Caco-2 (cell line): ENCODE data around the gene FITM1. TPM values are rescaled to one million over a fixed set of nuclear protein-coding genes. Genes with fewer than 3 reads are reported as not detected.
A peak's percentile ranks its signal among the peaks of the same experiment; 100 is the strongest.

Experiments used
- BruUV-seq: library from RNA; stranded (reverse); fragments of 400-500 nt; replicated peaks from 2 replicates; lab custom pipeline; 2021; lab: Mats Ljungman, UMichigan
- CTCF ChIA-PET: fragments of 300-600 bp; sonication (Branson Sonifier 250); formaldehyde crosslinking; loops from one replicate; lab custom pipeline; 2022; ENCODE audit warnings: antibody characterized with exemption; lab: Charles Lee
- POLR2A ChIA-PET: fragments of 300-600 bp; sonication (Branson Sonifier 250); formaldehyde crosslinking; loops from one replicate; lab custom pipeline; 2022; ENCODE audit warnings: antibody characterized with exemption; lab: Charles Lee
- DNase-seq, 2 experiments: peaks; one replicate each; pipeline versions ENCODE4 v3.0.0 to v3.0.0-alpha.2; 2020 to 2022
- H3K27me3 ChIP-seq: replicated peaks from 2 replicates; pipeline ENCODE4 v1.6.0; 2011; ENCODE audit warnings: low read length; ENCODE audit not compliant: control insufficient read depth, insufficient read depth
- H3K36me3 ChIP-seq: 2 replicates; pipeline ENCODE4 v1.5.1; 2011; ENCODE audit warnings: low read length; ENCODE audit not compliant: control insufficient read depth, insufficient read depth
- H3K4me1 ChIP-seq: fragments of 250-450 bp; sonication (Bioruptor Pico); 2 replicates; pipeline ENCODE4 v1.5.1; 2020; ENCODE audit warnings: mild to moderate bottlenecking
- H3K4me3 ChIP-seq: 2 replicates; pipeline ENCODE4 v1.5.1; 2011; ENCODE audit warnings: low read depth, mild to moderate bottlenecking, control low read depth, low read length
- H3K9me3 ChIP-seq: fragments of 250-450 bp; sonication (Bioruptor Pico); 2 replicates; pipeline ENCODE4 v1.5.1; 2020; ENCODE audit warnings: mild to moderate bottlenecking, moderate library complexity
- H3K27ac Mint-ChIP-seq: one replicate; pipeline ENCODE4 v1.8.0; 2022; ENCODE audit warnings: mixed read lengths; ENCODE audit not compliant: unreplicated experiment
- H3K27me3 Mint-ChIP-seq: one replicate; pipeline ENCODE4 v1.8.0; 2022; ENCODE audit warnings: mixed read lengths; ENCODE audit not compliant: insufficient read depth, unreplicated experiment
- H3K36me3 Mint-ChIP-seq: one replicate; pipeline ENCODE4 v1.8.0; 2022; ENCODE audit warnings: mild to moderate bottlenecking, mixed read lengths; ENCODE audit not compliant: insufficient read depth, unreplicated experiment
- H3K4me1 Mint-ChIP-seq: one replicate; pipeline ENCODE4 v1.8.0; 2022; ENCODE audit warnings: low read depth, mixed read lengths; ENCODE audit not compliant: unreplicated experiment
- H3K4me3 Mint-ChIP-seq: one replicate; pipeline ENCODE4 v1.8.0; 2022; ENCODE audit warnings: mild to moderate bottlenecking, moderate library complexity, mixed read lengths; ENCODE audit not compliant: unreplicated experiment
- H3K9me3 Mint-ChIP-seq: one replicate; pipeline ENCODE4 v1.8.0; 2022; ENCODE audit warnings: mixed read lengths; ENCODE audit not compliant: unreplicated experiment
- intact Hi-C: fragments of 100-400 bp; cut with micrococcal nuclease; formaldehyde crosslinking; loops from one replicate; pipeline ENCODE4 v1.10.0; 2022; ENCODE audit not compliant: unreplicated experiment
- total RNA-seq: library from RNA; stranded (reverse); gene quantifications from 2 replicates; pipeline ENCODE4 v1.2.3, GENCODE V29; 2022
- TF ChIP-seq, protein P1 (sequence below), 2 experiments: fragments of 200-600 bp in 1 of 2; IDR thresholded peaks; 1 replicate in 1 of 2; 2 replicates in 1 of 2; pipeline versions ENCODE4 v1.5.1 to v1.8.0; 2011 to 2022; ENCODE audit warnings: antibody characterized with exemption in 1 of 2, control low read depth in 1 of 2, inconsistent platforms in 1 of 2, low read depth in 1 of 2, low read length in 1 of 2, mild to moderate bottlenecking in 1 of 2, moderate library complexity in 1 of 2; ENCODE audit not compliant: insufficient read depth in 1 of 2, severe bottlenecking in 1 of 2, unreplicated experiment in 1 of 2

FITM1 gene
- total RNA-seq, 1 experiment from 2014 or later, result 0.39 TPM

DNA sequence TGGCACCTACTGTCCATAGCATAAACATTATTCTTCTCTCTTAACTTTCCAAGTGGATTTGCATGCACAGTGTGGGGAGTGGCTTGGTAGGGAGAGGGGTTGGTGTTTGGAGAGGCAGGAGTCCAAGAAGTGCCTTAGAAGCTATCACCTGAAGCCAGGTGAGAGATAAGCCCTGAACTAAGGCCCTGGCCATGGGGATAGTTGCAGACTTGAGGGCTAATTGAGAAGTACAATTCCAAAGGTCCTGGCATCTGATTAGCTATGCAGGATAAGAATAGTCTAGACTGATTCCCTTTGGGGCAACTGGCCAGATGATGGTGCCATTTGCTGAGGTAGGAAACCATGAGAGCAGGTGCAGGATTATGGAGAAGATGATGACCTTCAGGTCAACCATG lies 38.4 kb upstream of the FITM1 start:
- no peaks in the 10 kb centered on the region for H3K27me3 ChIP-seq
- Mint-ChIP-seq H3K27me3 (no peaks in the 10 kb centered on the region), H3K36me3 (peaks cover 38% of the 10 kb centered on the region), H3K4me3 (no peak overlapping the region), H3K9me3 (no peaks in the 10 kb centered on the region), H3K4me1 (peaks cover 24% of the 10 kb centered on the region), H3K27ac (peak overlapping the region; percentile 99)
- TF ChIP-seq, protein P1, sequence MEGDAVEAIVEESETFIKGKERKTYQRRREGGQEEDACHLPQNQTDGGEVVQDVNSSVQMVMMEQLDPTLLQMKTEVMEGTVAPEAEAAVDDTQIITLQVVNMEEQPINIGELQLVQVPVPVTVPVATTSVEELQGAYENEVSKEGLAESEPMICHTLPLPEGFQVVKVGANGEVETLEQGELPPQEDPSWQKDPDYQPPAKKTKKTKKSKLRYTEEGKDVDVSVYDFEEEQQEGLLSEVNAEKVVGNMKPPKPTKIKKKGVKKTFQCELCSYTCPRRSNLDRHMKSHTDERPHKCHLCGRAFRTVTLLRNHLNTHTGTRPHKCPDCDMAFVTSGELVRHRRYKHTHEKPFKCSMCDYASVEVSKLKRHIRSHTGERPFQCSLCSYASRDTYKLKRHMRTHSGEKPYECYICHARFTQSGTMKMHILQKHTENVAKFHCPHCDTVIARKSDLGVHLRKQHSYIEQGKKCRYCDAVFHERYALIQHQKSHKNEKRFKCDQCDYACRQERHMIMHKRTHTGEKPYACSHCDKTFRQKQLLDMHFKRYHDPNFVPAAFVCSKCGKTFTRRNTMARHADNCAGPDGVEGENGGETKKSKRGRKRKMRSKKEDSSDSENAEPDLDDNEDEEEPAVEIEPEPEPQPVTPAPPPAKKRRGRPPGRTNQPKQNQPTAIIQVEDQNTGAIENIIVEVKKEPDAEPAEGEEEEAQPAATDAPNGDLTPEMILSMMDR (IDR thresholded peaks at IDR 0.05; ENCODE audit: insufficient read depth in 1 of 2, low read depth in 1 of 2, low read length in 1 of 2, severe bottlenecking in 1 of 2, unreplicated experiment in 1 of 2), result no peak
- BruUV-seq, result no TSS peak
- H3K9me3 ChIP-seq, result no peaks in the 10 kb centered on the region
- peaks cover 3% of the 10 kb centered on the region for H3K36me3 ChIP-seq
- CTCF ChIA-PET, result interaction anchor here (0.7 to 6.4 kb wide), 6 partner anchors 11 to 214 kb away, joined by 3 to 129 read pairs (median 14); partner anchors contain the start of genes DCAF11, NRL and TINF2
- DNase-seq, result no peak
- H3K4me1 ChIP-seq, result peaks cover 21% of the 10 kb centered on the region
- POLR2A ChIA-PET, result interaction anchor here (0.9 kb wide), 1 partner anchor 23 kb away, joined by 3 read pairs; the partner anchor contains the start of genes DCAF11 and NRL
- intact Hi-C loops, result no loop called here
- no peak overlapping the region for H3K4me3 ChIP-seq

DNA sequence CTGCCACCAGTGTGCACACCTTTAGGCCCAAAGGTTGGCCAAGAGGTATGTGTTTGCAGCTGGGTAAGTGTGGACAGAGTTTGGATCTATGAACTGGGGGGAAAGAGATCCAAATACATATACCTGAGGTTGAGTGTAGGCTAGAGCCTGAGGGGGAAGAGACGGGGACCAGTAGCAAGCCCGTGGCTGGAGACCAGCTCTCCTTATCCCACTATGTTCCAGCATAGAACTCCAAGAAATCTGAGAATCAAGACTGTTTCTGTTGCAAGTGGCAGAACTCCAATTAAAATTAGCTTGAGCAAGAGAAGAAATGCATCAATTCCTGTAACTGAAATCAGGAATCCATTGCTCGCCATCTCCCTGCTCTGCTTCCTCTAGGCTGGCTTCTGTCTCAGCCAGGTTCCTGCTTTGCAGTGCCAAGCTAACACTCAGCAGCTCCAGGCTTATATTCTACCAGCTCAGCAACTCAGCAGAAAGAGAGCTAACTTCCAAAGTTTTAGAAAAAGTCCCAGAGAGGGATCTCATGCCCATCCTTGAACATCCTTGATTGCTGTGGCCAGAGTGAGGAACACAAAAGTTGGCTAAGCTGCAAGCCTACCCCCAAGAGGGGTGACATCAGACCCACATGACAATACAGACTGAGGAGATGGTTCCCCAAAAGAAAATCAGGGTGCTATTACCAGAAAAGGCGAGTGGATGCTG lies 37.8 kb upstream of the FITM1 start:
- Histone ChIP-seq H3K9me3 (no peaks in the 10 kb centered on the region), H3K27me3 (no peaks in the 10 kb centered on the region), H3K36me3 (peaks cover 3% of the 10 kb centered on the region), H3K4me3 (no peak overlapping the region), H3K4me1 (peaks cover 21% of the 10 kb centered on the region)
- no peaks in the 10 kb centered on the region for H3K27me3 Mint-ChIP-seq
- ChIA-PET CTCF (interaction anchor here (0.7 to 6.4 kb wide), 8 partner anchors 11 to 213 kb away, joined by 3 to 129 read pairs (median 10); partner anchors contain the start of genes DCAF11, NRL and TINF2), POLR2A (interaction anchor here (0.9 to 3.2 kb wide), 2 partner anchors 12 to 22 kb away, joined by 3 to 27 read pairs; partner anchors contain the start of genes DCAF11 and NRL)
- H3K36me3 Mint-ChIP-seq, result peaks cover 39% of the 10 kb centered on the region
- no TSS peak for BruUV-seq
- H3K27ac Mint-ChIP-seq, result peak overlapping the region; percentile 99
- TF ChIP-seq, protein P1 (IDR thresholded peaks at IDR 0.05; ENCODE audit: insufficient read depth in 1 of 2, low read depth in 1 of 2, low read length in 1 of 2, severe bottlenecking in 1 of 2, unreplicated experiment in 1 of 2), result no peak
- H3K9me3 Mint-ChIP-seq, result no peaks in the 10 kb centered on the region
- peak overlapping the region; percentile 97 for H3K4me3 Mint-ChIP-seq
- no peak for DNase-seq
- H3K4me1 Mint-ChIP-seq, result peaks cover 24% of the 10 kb centered on the region
- intact Hi-C loops, result no loop called here

DNA sequence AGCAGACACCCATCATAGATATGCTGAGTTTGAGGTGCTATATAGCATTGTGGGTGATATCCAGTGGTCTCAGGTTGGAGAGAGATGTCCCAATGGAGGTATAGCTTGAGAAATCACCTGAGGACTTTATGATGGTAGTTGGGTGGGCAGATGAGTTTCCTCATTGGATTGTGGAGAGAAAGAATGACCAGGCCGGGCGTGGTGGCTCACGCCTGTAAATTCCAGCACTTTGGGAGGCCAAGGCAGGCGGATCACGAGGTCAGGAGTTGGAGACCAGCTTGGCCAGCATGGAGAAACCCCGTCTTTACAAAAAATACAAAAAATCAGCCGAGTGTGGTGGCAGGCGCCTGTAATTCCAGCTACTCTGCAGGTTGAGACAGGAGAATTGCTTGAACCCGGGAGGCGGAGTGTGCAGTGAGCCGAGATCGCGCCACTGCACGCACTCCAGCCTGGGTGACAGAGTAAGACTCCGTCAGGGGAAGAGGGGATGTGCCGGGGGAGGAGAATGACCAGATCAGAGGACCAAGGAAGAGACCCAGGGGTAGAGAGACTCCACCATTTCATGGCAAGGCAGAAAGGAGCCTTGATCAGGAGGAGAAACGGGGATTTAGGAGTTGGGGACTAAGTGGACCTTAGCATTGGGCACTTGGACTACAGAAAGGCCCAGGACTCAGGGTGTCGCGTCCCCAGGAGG lies 37.1 kb upstream of the FITM1 start:
- Histone ChIP-seq H3K9me3 (no peaks in the 10 kb centered on the region), H3K4me3 (peak overlapping the region; percentile 60; the same call in 1 of the 2 replicates), H3K27me3 (no peaks in the 10 kb centered on the region), H3K36me3 (peaks cover 3% of the 10 kb centered on the region), H3K4me1 (peaks cover 21% of the 10 kb centered on the region)
- ChIA-PET CTCF (interaction anchor here (0.6 to 6.4 kb wide), 14 partner anchors 12 to 1016 kb away, joined by 3 to 129 read pairs (median 8); partner anchors contain the start of genes DCAF11, EMC9, IRF9 and NRL), POLR2A (interaction anchor here (0.6 to 3.2 kb wide), 16 partner anchors 12 to 442 kb away, joined by 3 to 72 read pairs (median 10); partner anchors contain the start of genes DCAF11, EMC9, IPO4 and IRF9)
- intact Hi-C loops, result no loop called here
- peak overlapping the region; percentile 97 for H3K4me3 Mint-ChIP-seq
- TF ChIP-seq, protein P1 (IDR thresholded peaks at IDR 0.05; ENCODE audit: insufficient read depth in 1 of 2, low read depth in 1 of 2, low read length in 1 of 2, severe bottlenecking in 1 of 2, unreplicated experiment in 1 of 2), result no peak
- no peak for DNase-seq
- peaks cover 45% of the 10 kb centered on the region for H3K36me3 Mint-ChIP-seq
- H3K9me3 Mint-ChIP-seq, result no peaks in the 10 kb centered on the region
- peak overlapping the region; percentile 99 for H3K27ac Mint-ChIP-seq
- no peaks in the 10 kb centered on the region for H3K27me3 Mint-ChIP-seq
- peaks cover 24% of the 10 kb centered on the region for H3K4me1 Mint-ChIP-seq
- TSS peak; percentile 80 for BruUV-seq
